Stimulated activated CD4-positive, alpha-beta T cell treated with anti-CD3 and anti-CD28 coated beads, Interleukin-15, amount 100 ng/mL, for 24 hours (primary cell): ENCODE data around the gene SLC38A9.
"Not testable (repeated sequence)": the region's sequence is repeated elsewhere in the genome, so short reads cannot be mapped to it uniquely, and the experiment has no call there.

Source experiments
- DNase-seq: peaks from one replicate; pipeline ENCODE4 v3.0.0-alpha.2; 2020

Gene SLC38A9

DNA sequence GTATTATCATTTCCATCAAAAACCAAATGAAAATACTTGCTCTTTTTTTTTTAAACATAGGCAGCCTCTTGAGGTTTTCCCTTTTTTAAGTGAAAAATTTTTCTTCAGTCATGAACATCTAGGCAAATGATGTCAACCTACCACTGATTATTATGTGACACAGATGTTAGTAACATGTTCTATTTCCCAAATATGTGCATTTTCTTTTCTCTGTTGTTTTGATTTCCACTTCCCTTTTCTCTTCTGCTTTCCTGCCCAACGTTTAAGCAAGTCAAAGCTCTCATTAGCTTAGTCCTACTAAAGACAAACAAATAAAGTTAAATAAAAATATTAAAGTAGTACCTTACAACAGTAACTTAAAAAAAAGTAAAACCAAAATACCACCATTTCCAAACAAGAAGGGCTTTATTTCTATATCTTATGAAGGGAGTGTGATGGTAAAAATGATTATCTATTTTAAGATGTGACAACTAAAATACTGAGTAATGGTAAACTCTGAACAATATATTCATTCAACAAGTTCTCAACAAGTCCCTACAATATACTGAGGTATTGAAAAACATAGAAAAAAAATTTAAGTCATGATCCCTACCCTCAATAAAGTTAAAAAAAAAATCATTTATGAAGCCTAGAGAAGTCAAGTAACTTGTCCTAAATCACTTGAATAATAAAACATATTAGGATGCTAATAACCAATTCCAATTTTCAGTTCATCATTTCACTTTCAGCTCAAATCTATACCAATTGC is 9.4 kb downstream of the SLC38A9 start:
- DNase-seq, result no peak

GRCh38 chr5:55701462-55702103 is 10.5 kb downstream of the SLC38A9 start:
- no peak for DNase-seq

GRCh38 chr5:55700745-55701144 is 11.4 kb downstream of the SLC38A9 start:
- no peak for DNase-seq

GRCh38 chr5:55699041-55699688 is 13.0 kb downstream of the SLC38A9 start:
- DNase-seq, result no peak

GRCh38 chr5:55696704-55697103 is 15.4 kb downstream of the SLC38A9 start:
- not testable (repeated sequence) for DNase-seq

- no peak for DNase-seq
These were observed 17.8 kb downstream of the SLC38A9 start for GRCh38 chr5:55694152-55694830.

DNA sequence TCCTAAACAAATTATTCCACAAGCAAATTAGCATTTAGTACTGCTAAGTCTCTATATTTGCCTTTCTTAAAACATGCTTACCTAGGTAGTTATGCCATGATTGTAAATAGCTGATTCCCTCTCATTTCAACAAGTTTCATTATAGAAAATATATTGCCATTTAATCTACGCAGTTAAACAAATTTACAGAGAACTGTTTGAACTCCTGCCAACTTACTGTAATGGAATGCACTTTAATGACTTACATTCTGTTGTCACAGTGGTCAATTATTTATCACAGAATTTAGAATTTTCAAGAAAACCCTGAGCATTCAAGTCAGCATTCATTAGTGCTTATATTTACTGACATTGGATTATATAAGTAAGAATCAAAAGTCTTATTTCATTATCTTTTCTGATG is 19.6 kb downstream of the SLC38A9 start:
- no peak for DNase-seq

DNA sequence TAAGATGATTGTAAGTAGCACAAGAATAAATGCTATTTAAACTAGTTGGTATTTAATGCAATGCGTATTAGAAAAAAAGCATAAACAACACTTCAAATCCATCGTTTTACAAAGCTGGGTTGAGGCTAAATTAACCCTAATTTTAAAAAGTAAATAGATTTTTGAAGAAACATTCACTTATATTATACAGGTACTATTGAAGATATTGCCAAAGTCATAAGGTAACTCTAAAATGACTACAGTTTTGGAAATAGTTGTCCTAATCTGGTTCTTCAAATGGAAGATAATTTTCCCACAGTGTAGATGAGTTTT is 20.1 kb downstream of the SLC38A9 start:
- DNase-seq, result no peak

DNA sequence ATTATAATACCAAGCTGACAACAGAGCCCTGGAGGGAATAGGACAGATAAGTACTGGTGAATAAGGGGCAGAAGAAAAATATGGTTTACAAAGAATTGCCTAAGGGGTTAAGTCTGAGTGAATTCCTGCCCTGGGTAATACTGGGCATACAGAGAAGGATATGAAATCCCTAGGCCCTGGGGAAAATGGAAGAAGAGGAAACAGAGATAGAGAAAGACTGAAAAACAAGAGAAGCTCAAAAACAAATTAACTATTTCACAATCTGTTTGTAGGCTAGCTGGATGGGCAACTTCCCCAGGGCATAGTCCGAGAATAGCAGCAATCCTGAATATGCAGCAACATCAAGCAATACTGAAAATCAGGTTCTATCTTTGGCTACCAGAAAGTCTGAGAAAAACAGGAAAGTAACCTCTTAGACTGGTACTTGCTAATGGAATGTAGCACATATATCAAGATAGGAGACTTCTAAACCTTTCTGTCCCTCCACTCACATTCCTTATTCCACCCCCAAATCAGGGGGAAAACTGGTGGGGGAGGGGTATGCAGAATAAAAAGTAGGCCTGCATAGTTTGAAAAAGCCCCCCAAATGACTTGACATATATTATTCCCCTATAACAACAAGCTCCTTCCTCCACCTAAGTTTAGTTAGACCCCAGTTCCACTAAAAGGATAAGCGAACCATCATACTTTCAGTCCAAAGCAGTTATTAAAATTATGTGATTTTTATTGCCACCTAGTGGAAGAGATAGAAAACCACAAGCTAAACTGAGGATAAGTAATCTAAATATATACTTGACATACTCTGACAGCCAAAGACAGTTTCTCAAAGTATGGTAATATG is 20.6 kb downstream of the SLC38A9 start:
- no peak for DNase-seq

GRCh38 chr5:55682071-55682470 is 30.1 kb downstream of the SLC38A9 start:
- DNase-seq, result no peak

GRCh38 chr5:55681301-55681700 is 30.8 kb downstream of the SLC38A9 start:
- DNase-seq, result no peak

GRCh38 chr5:55680353-55680752 is 31.8 kb downstream of the SLC38A9 start:
- DNase-seq, result no peak

DNA sequence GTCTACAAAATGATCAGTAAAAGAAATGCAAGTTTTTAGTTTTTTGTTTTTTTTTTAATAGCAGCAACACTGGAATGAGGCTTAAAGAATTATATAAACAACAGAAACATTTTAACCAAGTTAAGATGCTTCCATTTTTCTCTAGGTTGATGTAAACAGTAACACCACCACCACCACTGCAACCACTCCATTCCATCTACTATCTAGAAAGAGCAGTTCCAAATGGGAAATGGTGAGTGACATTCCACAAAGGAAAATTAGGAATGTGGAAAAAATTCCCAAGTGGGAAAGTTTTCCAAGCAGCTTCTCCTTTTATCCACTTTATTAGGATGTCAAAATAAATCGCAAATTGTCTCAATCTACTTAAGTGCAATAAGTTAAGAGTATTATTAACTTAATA is 32.6 kb downstream of the SLC38A9 start:
- DNase-seq, result no peak

GRCh38 chr5:55675119-55675518 is 37.0 kb downstream of the SLC38A9 start:
- no peak for DNase-seq

DNA sequence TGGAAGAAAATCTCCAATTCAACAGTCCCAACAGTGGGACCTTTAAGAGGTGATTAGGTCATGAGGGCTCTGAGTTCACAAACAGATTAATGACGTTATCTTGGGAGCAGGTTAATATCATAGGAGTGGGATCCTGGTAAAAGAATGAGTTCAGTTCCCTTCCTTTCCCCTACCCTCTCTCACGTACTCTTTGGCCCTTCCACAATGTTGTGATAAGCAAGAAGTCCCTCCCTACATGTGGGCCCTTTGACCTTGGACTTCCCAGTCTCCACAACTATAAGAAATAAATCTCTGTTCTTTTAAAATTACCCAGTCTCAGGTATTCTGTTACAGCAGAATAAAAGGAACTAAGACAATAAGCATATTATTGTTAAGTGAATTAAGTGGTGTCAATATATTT is 37.8 kb downstream of the SLC38A9 start:
- DNase-seq, result no peak

GRCh38 chr5:55672477-55672911 is 39.6 kb downstream of the SLC38A9 start:
- no peak for DNase-seq

DNA sequence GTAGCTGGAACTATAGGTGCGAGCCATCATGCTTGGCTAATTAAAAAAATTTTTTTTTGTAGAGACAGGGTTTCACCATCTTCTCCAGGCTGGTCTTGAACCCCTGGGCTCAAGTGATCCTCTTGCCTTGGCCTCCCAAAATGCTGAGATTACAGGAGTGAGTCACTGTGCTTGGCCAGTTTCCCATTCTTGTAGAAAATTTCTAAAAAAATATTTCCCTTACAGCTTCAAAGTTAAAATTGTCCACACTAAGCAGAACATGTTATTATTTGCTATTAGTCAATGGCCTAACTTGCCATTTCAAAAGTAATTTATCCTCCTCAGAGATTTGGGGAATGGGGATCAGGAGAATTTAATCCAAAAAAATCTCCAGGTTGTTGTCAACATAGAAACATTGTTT is 40.1 kb downstream of the SLC38A9 start:
- no peak for DNase-seq

GRCh38 chr5:55668356-55668755 is 43.8 kb downstream of the SLC38A9 start:
- no peak for DNase-seq

DNA sequence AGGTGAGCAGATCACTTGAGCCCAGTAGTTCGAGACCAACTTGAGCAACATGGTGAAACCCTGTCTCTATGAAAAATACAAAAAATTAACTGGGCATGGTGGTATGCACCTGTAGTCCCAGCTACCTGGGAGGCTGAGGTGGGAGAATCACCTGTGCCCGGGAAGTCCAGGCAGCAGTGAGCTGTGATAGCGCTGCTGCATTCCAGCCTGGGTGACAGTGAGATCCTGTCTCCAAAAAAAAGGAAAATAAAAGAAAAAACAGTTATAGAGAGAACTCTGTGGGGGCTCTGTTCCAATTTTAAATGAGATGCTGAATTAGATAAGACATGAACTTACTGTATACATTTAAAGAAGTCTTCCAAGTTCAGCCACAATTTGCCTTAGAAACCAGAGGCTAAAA is 44.2 kb downstream of the SLC38A9 start:
- DNase-seq, result no peak

DNA sequence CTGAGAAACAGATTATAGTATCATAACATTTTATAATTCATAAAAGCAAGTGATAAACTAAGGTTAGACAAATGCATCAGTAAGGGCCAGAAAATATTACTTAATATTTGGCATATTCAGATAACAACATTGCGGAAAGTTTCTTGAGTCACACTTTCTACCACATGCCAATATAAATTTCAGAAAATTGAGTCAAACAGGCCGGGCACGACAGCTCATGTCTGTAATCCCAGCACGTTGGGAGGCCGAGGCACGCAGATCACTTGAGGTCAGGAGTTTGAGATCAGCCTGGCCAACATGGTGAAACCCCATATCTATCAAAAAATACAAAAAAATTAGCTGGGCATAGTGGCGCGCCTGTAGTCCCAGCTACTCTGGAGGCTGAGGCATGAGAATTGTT is 47.1 kb downstream of the SLC38A9 start:
- no peak for DNase-seq

DNA sequence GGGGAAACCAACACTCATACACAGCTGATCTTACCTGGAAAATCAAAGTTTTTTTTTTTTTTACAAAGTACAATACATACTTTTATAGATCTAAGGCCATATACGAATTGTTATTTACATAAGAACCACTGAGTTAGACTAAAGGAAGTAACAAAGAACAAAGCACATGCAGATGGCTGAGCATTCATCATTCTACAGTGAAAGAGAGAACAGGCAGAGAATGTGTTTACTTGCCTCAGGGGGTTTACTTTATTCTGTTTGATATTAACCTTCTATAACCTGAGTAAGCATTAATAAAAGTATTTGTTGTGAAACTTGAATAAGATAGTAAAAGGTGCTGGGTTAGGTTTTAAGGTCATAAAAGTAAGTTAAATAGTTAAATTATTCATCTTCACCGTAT is 54.7 kb downstream of the SLC38A9 start:
- DNase-seq, result no peak

DNA sequence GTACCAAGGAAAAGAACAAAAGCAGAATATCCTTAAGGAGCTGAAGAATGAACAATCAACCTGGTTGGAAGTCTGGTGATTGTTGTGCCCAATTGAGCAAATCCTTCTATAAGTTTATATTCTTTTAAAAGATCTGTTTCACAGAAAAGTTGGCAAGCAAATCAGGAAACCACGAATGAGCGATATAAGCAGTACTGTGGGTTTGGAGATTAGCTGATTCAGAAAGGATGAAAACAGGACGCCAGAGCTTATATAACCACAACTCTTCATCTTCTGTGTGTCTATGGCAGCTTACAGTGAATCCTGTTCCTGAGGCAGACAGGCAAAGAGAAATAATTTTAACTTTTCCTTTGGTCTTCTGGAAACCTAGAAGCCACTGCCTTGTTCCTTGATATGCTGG is 61.7 kb downstream of the SLC38A9 start:
- DNase-seq, result no peak

DNA sequence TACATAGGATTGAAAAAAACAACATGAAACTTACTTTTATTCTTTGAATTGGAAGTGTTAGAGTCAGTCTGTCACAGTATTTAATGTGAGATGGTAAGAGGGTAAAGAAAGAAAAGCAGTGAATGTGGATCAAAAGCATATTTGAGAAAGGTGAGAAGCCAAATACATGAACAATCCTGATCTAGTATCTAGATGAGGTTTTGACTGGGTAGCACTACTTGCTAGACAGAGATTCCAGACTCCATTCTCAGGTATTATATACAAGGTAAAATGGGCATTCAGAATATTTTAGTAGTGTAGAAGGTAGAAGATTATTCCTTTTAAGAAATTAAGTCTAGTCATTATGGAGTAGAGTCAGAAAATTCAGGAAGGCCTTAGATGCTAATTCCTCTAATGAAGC is 62.2 kb downstream of the SLC38A9 start:
- DNase-seq, result no peak
